A204.1 (cell line): Measurements from ENCODE around the gene HNRNPA3.
"Not testable (repeated sequence)": the region's sequence is repeated elsewhere in the genome, so short reads cannot be mapped to it uniquely, and the experiment has no call there.

ENCODE experiments used
- FAIRE-seq: peaks from 2 replicates; lab custom pipeline; 2012; peaks lifted over from hg19 to GRCh38; lab: Jason Lieb, UNC

HNRNPA3 gene

DNA sequence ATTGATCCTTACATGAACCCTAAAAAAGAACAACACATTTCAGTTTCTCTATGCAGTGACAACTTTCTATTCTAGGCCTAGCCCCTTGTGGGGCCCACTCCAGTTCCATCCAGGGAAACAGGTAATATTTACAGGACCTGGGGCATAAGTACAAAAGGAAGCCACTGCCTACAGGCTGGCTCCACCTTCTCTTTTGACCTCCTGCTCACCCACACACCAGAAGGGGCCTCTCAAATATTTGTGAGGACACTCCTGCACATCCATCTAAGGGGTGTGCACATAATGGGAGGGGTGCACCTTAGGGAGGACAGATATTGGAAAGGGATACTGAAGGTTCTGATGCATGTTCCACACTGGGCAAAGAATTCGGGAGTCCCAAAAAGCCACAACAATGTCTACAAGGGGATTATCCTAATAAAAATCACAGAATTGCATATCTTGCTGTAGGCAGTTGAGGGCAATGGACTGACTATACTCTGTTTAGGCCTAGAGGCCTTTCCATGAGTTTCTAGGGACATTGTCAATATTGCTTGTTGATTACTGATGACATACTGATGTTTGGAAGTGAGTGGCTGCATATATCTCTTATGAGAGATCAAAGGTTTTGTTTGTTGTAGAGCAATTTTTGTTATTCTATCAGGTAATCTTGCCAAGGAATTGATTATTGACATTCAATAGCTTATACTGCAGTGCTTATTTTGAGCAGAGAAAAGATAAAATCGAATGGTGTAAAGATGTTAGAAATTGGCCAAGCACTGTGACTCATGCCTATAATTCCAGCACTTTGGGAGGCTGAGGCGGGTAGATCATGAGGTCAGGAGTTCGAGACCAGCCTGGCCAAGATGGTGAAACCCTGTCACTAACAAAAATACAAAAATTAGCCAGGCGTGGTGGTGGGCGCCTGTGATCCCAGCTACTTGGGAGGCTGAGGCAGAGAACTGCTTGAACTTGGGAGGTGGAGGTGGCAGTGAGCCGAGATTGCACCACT lies 23.8 kb upstream of the HNRNPA3 start:
- no peak for FAIRE-seq

DNA sequence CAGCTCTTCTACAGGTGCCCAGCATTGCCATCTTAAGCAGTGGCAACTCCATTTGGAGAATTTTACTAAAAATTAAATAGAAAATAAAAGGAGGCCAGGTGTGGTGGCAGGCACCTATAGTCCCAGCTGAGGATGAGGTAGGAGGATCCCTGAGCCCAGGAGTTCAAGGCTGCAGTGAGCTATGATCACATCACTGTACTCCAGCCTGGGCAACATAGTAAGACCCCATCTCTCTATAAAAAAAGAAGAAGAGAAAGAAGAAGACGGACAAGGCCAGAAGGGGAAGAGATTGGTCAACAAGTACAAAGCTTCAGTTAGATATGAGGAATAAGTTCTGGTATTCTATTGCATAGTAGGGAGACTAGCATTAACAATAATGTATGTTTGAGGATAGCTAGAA lies 21.7 kb upstream of the HNRNPA3 start:
- FAIRE-seq = no peak

DNA sequence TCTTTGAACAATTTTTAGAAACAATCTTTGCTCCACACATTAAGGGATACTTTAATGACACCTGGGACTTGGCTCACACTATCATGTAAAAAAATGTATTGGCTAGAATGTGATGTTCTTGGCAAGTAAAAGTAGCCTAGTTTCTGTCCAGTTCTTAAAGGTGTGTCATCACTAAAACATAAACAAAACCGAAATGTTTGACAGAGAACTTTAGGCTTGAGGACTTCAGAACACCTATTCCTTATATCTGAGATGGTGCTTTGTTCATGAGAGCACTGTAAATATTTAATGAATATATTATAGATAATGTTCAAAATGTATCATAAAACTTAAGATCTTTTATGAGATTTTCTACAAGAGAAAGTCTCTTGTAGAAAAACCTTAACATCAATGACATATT lies 19.8 kb upstream of the HNRNPA3 start:
- FAIRE-seq = no peak

DNA sequence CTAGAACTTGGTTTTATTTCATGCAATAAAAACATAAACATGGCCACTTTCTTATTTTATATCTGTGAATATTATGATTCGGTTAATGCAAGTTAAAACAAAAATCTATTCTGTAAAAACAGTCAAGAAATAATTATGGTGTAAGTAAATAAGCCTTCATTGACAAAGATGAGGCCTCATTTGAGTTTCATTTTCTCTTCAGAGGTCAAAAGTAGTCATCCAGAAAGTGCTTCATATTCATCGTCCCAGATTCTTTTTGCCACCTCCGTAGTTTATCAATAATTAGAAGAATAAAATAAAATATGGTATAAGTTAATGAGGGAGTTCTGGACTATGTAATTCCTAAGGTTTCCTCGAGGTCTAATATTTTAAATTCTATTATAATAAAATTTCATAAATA lies 19.4 kb upstream of the HNRNPA3 start:
- no peak for FAIRE-seq

DNA sequence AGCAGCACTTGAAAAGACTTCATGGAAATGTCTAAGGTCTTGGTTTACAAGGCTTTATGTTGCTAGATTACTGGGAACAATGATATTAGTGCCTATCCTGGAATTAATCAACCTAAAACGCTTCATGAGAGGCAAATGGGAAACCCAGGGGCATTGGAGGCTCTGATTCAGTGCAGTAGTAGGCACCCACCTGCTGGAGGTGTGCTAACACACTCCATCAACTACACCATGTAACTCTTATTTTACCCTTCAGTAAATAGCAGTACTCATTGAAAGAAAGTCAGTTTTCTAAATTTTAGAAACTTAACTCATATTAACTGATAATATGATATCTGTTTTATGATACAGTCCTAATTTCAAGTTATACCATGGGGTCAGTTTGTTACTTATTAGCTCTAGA lies 17.4 kb upstream of the HNRNPA3 start:
- no peak for FAIRE-seq

DNA sequence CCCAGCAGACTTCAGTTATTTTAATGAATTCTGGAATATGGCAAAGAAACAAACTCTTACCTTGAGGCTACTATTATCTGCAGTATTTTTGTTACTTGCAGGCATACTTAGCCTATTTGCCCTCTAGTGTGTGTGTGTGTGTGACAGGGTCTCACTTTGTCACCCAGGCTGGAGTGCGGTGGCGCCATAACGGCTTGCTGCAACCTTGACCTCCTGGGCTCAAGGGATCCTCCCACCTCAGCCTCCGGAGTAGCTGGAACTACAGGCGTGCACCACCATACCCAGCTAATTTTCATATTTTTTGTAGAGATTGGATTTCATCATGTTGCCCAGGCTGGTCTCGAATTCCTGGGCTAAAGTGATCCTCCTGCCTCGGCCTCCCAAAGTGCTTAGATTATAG lies 12.2 kb upstream of the HNRNPA3 start:
- not testable (repeated sequence) for FAIRE-seq

DNA sequence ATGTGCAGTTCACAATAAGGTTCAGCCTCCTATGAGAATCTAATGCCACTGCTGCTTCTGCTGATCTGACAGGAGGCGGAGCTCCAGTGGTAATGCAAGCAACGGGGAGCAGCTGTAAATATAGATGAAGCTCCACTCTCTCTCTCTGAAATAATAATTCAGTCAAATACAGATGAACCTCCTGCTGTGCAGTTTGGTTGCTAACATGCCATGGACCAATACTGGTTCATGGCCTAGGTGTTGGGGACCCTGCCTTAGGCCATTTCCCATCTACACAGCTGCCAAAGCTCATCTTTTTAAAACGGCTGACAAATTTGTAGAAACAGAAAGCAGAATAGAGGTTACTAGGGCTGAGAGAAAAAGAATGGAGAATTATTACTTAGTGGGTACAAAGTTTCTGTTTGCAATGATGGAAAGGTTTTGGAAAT lies 10.7 kb upstream of the HNRNPA3 start:
- FAIRE-seq = no peak

DNA sequence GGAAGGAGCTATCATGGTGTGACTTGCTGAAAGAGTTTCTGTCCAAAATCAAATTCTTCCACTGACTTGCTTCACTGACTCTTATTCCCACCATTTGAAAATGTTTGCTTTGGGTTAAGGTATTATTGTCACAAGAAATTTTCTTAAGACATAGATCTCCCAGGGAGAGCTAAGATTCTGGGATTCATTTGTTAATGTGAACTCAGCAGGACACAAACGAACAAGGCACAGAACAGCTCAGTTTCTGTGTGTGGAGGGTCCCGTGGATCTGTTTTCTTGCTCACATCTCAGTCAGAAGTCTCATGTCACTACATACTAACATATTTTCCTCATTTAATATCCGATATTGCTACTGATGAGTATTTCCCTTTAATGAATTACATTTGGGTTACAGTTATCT lies 8.2 kb upstream of the HNRNPA3 start:
- no peak for FAIRE-seq

DNA sequence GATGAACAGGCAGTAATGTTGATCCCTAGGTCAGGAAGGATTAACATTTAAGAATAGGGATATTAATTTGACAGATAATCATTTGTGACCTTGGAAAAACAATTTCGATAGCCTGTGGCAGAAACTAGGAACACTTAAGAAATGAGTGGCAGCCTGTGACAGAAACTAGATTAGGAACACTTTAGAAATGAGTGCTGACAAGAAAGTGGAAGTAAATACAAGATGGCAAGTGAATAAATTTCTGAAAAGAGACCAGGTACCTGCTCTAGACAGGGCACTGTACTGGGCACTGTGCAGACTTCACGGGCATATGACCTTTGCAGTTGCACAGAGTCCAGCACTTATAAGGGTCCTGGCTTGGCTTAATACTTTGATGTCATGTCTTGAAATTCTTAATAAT lies 5.5 kb upstream of the HNRNPA3 start:
- FAIRE-seq = no peak

DNA sequence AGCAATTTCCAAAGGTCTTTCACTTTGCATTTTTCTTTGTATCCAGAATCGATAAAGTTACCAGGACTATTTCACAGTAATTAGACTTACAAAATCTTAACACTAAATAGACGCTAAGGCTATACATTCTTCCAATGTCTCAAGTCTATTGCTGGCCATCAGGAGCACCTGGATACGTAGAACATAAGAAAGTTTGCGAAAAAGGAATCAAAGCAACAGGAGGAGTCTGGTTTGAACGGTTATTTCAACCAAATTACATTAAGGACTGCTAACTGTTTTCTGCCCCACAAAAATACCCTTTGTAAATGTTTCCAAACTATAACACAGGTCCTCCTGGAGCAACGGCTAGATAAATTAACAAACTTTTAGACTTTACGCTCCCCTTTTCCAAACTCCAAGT lies 1.4 kb upstream of the HNRNPA3 start:
- FAIRE-seq = no peak

DNA sequence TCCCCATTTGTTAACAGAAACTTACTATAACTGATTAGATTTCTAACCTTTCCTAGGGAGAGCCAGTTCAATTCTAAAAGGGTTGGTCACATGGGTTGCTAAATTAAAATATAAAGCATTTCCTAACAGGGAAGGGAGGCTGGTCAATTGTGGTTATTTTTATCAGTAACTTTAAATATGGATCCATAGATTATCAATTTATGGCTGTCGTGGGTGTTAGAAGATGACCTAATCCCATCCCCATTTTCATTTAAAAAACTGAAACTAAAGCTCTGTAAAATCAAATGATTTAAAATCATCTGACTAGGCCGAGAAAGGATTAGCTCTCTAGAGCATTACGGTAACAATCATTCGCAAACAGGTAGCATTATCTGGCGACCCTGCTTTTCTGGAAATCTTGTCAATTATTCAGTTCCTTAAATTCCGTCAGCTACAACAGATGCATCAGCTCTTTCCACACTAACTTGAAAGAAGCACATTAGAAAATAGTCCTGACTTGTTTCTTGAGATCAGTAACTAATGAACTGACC lies 953 bp upstream of the HNRNPA3 start:
- no peak for FAIRE-seq

DNA sequence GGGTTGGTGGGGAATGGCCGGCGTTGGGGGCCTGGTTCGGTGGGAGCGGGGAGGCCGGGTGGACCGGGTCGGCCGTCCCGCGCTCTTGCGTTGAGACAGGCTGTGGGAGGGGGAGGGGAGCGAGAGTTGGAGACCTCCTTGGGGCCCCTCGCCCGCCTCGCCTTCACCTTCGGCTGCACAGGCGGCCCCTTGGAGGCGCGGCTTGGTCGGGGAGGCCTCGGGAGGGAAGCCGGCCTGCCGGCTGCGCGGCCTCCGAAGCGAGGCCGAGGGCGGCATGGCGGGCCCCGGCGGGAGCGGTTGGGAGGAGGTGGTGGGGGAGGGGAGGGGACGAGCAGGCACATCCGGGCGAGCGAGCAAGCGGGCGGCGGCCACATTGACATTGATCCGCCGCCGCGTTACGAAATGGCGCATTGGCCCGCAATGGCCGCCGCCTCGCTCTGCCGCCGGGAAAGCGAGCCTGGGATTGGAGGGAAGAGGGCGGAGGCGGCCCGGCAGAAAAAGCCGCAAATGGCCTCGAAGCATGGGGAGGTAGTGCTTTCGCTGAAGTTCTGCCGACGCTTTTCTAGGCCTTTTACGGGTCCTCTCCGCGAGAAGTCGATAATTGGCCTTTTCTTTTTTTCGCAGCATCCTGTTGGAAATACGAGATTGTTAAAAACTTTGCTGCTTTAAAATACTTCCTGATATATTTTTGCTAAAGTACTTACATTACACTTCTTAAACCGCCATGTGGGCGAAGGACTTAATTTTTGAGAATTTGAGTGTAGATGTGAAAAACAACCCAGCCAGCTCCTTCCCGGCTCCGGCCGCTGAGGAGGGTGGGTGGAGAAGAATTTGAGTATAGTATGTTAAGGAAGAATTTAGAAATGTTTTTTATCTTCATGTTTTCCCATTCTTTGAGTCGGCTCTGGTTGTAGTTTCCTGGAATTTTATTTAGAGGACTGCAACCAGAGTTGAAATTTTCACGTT lies 580 bp downstream of the HNRNPA3 start:
- no peak for FAIRE-seq

DNA sequence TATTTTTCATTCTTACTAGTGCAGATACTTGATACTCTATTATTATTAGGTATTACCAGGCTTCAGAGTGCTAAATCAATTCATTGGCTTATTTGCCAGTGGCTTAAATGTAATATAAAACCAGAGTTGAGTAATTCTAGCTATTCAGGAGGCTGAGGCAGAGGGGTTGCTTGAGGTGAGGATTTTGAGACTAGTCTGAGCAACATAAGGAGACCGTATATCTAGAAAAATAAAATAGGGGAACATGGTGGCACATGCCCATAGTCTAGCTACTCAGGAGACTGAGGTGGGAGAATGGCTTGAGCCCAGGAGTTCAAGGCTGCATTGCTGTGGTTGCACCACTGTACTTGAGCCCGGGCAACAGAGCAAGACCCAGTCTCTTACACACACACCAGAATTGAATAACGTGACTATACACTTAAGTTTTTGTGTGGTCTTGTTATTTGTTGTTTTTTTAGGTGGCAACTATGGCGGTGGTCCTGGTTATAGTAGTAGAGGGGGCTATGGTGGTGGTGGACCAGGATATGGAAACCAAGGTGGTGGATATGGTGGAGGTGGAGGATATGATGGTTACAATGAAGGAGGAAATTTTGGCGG lies 4.8 kb downstream of the HNRNPA3 start:
- no peak for FAIRE-seq

DNA sequence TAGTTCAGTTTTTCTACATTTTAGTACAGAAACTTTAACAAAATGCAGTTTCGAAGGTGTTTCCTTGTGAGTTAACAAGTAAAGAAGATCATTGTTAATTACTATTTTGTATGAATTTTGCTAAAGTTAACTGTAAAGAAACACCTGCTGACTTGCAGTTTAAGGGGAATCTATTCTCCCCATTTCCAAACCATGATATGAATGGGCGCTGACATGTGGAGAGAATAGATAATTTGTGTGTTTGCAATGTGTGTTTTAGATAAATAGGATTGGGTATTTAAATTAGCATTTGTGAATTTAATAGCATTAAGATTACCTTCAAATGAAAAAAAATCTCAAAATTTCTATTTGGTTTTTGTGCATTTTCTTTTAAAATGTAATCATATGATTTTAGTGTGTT lies 7.2 kb downstream of the HNRNPA3 start:
- FAIRE-seq = not testable (repeated sequence)

DNA sequence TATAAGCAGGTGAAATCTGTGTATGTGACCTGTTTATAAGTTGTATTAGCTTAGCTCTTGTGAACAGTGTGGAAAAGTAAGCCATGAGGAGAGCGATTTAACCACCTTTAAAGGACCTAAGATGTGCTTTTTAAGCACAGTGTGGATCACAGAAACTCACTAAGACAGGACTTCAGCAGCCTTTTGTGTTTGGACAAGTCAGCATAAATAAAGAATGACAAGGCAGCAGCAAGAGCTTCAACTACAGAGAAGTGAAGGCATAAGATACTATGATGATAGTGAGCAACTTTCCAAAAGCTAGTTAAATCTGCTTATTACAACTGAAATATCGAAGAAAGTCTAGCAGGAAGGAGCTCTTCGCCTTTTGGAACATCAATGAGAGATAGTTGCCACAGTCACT lies 8.9 kb downstream of the HNRNPA3 start:
- no peak for FAIRE-seq

DNA sequence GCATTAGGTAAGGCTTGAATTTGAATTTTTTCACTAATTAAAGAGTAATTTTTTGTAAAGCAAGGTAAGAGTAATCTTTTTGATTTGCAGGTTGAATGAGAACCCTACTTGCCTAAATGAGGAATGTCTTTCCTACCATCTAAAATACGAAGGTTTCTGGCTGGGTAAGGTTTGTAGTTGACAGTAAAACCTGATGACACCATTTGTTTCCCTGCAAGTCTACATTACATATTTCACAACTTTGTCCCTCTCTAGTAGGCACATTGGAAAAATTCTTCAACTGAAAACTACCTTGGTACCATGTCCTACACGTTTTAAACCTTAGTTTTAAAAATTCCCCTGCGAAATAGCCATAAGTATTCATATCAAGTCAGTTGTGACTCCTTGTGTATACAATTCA lies 9.4 kb downstream of the HNRNPA3 start:
- FAIRE-seq = no peak

DNA sequence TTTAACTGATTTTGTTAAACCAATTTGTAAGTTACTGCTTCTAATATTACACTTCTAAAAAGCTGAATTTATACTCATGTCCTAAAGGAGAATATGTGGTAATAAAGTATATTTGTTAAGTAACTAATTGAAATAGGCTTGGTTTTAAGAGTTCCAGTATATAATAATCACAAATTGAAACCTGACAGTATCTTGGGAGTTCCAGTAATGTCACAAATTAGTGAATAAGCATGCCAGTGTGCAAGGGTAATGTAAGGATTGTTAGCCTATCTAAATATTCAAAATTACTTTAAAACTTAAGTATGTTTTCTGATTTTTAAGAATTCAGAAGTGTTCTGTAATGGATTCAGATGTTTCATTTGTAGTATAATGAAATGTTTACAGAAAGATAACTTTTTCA lies 10.8 kb downstream of the HNRNPA3 start:
- not testable (repeated sequence) for FAIRE-seq

DNA sequence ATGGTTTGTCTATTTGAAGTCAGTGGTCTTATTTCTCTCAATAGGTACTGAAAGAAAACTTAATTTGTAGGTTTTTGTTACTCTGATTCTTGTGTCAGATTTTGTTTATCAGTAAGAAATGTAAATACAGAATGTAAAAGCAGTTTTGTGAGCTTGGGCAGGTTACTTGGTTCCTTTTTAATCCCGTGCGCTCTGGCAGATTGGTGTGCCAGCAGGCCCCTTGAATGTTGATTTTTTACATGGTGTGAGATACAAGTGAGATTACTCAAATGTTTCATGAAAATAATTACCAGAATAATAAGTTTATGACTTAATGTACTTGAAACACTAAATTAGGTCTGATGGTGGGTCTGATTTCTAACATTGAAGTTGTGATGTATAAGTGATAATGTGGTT lies 13.4 kb downstream of the HNRNPA3 start:
- no peak for FAIRE-seq

DNA sequence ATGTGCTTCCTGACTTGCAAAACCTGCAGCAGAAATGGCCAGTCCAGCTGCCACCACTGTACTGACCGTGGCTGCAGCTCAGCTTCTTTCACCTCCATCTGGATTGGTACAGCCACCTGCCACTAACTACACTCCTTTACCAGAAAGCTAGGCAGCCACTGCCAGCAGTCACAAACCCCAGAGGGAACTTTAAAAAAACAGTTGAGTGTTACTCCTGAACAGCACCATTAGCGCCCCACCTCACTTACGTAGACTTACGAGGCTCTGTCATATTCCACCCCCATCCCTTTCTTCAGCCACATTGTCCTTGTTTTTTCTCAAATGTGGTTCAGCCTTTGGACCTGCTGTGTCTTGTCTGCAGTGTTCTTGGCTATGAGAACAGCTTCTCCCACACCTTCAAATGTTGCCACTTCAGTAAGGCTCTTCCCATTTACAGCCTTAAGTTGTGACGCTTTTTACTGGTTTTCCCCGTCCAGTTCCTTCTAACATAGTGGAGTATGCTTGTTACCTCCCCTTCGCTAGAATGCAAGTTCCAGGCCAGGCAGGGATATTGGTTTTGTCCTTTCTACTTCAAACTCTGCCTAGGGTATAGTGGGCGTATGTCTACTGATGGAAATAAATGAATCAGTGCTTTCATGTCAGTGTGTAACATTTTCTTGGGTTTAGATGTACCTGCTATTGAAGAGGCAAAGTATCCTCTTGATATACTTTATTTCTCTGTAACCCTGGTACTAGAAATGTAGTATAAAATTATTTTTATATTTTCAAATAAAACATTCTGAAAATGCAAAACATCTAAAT lies 17.0 kb downstream of the HNRNPA3 start:
- no peak for FAIRE-seq

DNA sequence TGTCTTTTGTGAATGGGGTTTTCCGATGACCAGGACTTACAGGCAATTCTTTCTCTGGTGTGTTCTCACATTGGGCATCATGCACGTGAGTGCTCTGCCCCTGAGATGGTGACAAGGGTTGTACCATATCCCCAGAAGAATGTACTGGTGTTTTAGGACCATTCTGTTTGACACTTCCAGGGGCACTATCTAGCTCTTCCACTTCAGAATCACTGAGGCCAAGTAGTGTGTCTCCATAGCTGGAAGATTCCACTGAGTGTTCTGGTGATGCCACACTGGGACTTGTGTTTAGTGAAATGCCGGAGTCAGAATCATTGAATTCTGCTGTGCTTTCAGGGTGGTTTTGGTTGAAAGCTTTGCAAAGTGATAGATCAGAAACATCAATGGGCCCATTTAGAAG lies 18.7 kb downstream of the HNRNPA3 start:
- no peak for FAIRE-seq

DNA sequence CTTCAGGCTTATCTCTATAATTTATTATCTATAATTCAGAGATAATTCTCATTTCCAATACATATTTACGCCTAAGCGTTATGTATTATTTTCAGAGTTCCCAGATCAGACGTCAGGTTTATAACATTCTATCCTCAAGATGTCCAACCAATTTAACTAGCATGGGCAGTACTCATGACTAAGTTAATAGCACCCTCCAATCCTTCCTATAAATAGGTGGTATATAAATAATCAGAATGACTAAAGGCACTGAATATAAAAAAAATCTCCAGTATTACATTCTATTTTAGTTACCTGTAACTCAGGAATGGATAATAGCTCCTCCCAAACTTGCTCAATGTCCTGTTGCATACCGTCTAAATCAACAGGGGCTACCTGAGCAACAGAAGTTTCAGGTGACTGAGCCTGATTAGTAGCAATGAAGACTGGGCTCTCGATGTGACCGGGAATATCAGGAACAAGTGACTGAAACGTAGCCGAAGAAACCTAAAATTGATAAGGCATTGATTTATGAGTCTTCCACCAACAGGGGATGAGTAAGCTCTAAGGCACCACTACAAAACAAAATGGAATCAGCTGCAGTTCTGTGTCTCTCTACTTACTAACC lies 19.6 kb downstream of the HNRNPA3 start:
- no peak for FAIRE-seq
